ENCODE measurements around the gene KCNK18.

Gene KCNK18

DNA sequence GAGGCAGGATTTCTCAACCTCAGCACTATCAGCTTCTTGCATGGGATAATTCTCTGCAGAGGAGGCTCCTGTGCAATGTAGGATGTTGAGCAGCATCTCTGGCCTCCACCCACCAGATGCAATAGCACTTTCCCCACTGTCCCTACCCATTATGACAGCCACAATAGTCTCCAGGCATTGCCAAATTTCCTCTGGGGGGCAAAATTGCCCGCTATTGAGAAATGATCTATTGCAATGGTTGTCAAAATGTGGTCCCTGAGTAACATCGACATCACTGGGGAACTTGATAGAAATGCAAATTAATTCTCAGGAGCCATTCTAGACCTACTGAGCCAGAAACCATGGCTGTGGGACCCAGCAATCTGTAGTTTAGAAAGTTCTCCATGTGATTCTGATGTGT lies 7.0 kb downstream of the KCNK18 start:
- peak overlapping the region; percentile 27 for H3K27ac ChIP-seq
- no peak overlapping the region for H3K4me3 ChIP-seq (ENCODE audit: low read depth in 1 of 2, low read length in 1 of 2)
- no peaks in the 10 kb centered on the region for H3K27me3 ChIP-seq
- H3K9me3 ChIP-seq = no peaks in the 10 kb centered on the region
- TF ChIP-seq, protein P1, sequence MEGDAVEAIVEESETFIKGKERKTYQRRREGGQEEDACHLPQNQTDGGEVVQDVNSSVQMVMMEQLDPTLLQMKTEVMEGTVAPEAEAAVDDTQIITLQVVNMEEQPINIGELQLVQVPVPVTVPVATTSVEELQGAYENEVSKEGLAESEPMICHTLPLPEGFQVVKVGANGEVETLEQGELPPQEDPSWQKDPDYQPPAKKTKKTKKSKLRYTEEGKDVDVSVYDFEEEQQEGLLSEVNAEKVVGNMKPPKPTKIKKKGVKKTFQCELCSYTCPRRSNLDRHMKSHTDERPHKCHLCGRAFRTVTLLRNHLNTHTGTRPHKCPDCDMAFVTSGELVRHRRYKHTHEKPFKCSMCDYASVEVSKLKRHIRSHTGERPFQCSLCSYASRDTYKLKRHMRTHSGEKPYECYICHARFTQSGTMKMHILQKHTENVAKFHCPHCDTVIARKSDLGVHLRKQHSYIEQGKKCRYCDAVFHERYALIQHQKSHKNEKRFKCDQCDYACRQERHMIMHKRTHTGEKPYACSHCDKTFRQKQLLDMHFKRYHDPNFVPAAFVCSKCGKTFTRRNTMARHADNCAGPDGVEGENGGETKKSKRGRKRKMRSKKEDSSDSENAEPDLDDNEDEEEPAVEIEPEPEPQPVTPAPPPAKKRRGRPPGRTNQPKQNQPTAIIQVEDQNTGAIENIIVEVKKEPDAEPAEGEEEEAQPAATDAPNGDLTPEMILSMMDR (IDR thresholded peaks at IDR 0.05) = no peak
- H3K36me3 ChIP-seq = no peaks in the 10 kb centered on the region
- H3K4me1 ChIP-seq (ENCODE audit: control insufficient read depth in 1 of 2, insufficient read depth in 1 of 2, low read depth in 1 of 2, low read length in 1 of 2) = peaks cover 58 to 69% of the 10 kb centered on the region in 2 experiments

DNA sequence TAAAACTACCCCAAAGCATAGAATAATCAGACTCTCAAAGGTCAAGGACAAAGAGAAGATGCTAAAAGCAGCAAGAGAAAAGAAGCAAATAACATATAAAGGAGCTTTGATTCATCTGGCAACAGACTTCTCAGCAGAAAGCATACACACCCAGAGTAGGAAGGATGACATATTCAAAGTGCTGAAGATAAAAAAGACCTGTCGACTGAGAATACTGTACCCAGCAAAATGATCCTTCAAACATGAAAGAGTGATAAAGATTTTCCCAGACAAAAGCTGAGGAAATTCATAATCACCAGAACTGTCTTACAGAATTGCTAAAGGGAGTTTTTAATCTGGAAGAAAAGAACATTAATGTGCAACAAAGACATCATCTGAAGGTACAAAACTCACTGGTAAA lies 14.9 kb downstream of the KCNK18 start:
- Histone ChIP-seq H3K27me3 (no peaks in the 10 kb centered on the region), H3K4me1 (ENCODE audit: control insufficient read depth in 1 of 2, insufficient read depth in 1 of 2, low read depth in 1 of 2, low read length in 1 of 2) (peaks cover 54 to 65% of the 10 kb centered on the region in 2 experiments)
- TF ChIP-seq, protein P1 (IDR thresholded peaks at IDR 0.05) = no peak

DNA sequence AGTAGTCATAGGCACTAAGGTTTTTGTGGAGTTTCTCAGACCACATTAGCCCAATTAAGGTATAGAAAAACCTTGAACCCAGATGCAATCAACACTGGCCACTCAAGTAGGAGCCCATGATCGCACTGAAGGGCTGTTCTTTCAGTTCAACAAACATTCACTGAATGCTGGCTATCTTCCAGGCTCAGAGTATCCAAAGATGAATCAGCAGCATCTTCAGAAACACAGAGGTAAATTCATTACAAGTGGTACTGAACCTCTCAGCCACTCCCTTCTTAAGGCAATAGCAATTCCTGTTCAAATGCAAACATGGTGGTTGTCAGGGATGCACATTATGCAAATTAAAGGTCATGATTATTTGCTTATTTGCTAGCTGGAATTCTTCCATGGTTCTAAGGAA lies 17.1 kb downstream of the KCNK18 start:
- H3K4me1 ChIP-seq (ENCODE audit: control insufficient read depth in 1 of 2, insufficient read depth in 1 of 2, low read depth in 1 of 2, low read length in 1 of 2) = peaks cover 57 to 70% of the 10 kb centered on the region in 2 experiments
- no peaks in the 10 kb centered on the region for H3K27me3 ChIP-seq
- H3K36me3 ChIP-seq = no peaks in the 10 kb centered on the region
- H3K9me3 ChIP-seq = no peaks in the 10 kb centered on the region
- peak overlapping the region; percentile 65 for H3K27ac ChIP-seq
- TF ChIP-seq, protein P1 (IDR thresholded peaks at IDR 0.05) = no peak
- no peak overlapping the region for H3K4me3 ChIP-seq (ENCODE audit: low read depth in 1 of 2, low read length in 1 of 2)

More for the DNA sequence above, 14.9 kb downstream of the KCNK18 start:
- Histone ChIP-seq H3K36me3 (no peaks in the 10 kb centered on the region), H3K4me3 (ENCODE audit: low read depth in 1 of 2, low read length in 1 of 2) (no peak overlapping the region), H3K27ac (no peak overlapping the region), H3K9me3 (no peaks in the 10 kb centered on the region)

DNA sequence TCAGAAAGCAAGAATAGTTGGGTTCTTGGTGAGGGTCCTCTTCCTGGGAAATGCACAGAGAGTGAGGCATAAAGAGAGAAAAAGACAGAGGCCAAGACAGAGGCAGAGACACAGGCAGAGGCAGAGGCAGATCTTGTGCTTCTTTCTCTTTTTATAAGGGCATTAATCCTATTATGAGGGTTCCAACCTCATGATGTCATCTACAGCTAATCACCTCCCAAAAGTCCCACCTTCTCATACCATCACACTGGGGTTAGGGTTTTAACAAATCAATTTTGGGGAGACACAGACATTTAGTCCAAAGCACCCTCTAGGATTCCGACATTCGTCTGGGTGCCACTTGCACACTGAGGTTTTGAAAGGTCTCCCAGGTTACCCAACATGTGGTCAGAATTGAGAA lies 17.8 kb downstream of the KCNK18 start:
- Histone ChIP-seq H3K27ac (peak overlapping the region; percentile 65), H3K4me1 (ENCODE audit: control insufficient read depth in 1 of 2, insufficient read depth in 1 of 2, low read depth in 1 of 2, low read length in 1 of 2) (peaks cover 52 to 65% of the 10 kb centered on the region in 2 experiments), H3K9me3 (no peaks in the 10 kb centered on the region), H3K4me3 (ENCODE audit: low read depth in 1 of 2, low read length in 1 of 2) (no peak overlapping the region), H3K36me3 (no peaks in the 10 kb centered on the region), H3K27me3 (no peaks in the 10 kb centered on the region)
- TF ChIP-seq, protein P1 (IDR thresholded peaks at IDR 0.05) = no peak

DNA sequence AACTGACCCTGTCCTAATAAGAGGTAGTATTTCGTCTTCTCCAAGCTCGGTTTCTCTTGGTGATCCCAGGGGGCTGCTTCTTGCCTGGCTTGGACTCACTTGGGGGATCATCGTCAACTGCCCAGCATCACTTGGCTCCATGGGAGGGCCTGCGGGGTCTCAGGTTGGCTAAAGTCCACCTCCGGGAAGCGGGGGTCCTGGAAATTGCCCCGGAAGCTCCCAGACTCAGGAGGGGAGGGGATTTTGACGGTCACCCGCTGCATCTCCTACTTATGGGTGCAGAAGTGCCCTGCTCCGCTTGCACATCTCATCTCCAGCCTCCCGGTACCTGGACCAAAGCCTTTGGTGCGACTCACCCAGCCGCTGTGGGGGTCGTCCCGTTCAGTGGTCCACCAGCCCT lies 18.7 kb downstream of the KCNK18 start:
- TF ChIP-seq, protein P1 (IDR thresholded peaks at IDR 0.05) = no peak
- Histone ChIP-seq H3K4me3 (ENCODE audit: low read depth in 1 of 2, low read length in 1 of 2) (peak overlapping the region; percentile 83 to 92), H3K36me3 (no peaks in the 10 kb centered on the region), H3K27me3 (no peaks in the 10 kb centered on the region), H3K27ac (peak overlapping the region; percentile 65), H3K4me1 (ENCODE audit: control insufficient read depth in 1 of 2, insufficient read depth in 1 of 2, low read depth in 1 of 2, low read length in 1 of 2) (peaks cover 52 to 62% of the 10 kb centered on the region in 2 experiments), H3K9me3 (no peaks in the 10 kb centered on the region)
